ENCODE results near the gene COL11A2.

COL11A2 gene

GRCh38 chr6:33191383-33192104 is 723 bp downstream of the COL11A2 start:
- no peak for DNase-seq

GRCh38 chr6:33190504-33191107 is 1.7 kb downstream of the COL11A2 start:
- DNase-seq: no peak

- DNase-seq: no peak
Observed at GRCh38 chr6:33189625-33190448, 2.4 kb downstream of the COL11A2 start.

- no peak for DNase-seq
Observed at GRCh38 chr6:33189164-33189563, 3.1 kb downstream of the COL11A2 start.

- no peak for DNase-seq
Observed at GRCh38 chr6:33187809-33188208, 4.5 kb downstream of the COL11A2 start.

- DNase-seq: no peak
Observed at GRCh38 chr6:33185654-33186187, 6.5 kb downstream of the COL11A2 start.

- DNase-seq: no peak
Observed at GRCh38 chr6:33185190-33185589, 7.1 kb downstream of the COL11A2 start.

GRCh38 chr6:33183071-33183683 is 9.1 kb downstream of the COL11A2 start:
- no peak for DNase-seq

- no peak for DNase-seq
Observed at GRCh38 chr6:33181141-33181540, 11.1 kb downstream of the COL11A2 start.

- no peak for DNase-seq
Observed at GRCh38 chr6:33178755-33179475, 13.4 kb downstream of the COL11A2 start.

- DNase-seq: no peak
Observed at GRCh38 chr6:33177552-33178446, 14.5 kb downstream of the COL11A2 start.

GRCh38 chr6:33176906-33177305 is 15.4 kb downstream of the COL11A2 start:
- DNase-seq: no peak

- DNase-seq: no peak
Observed at GRCh38 chr6:33175436-33176069, 16.7 kb downstream of the COL11A2 start.

- no peak for DNase-seq
Observed at GRCh38 chr6:33174784-33175183, 17.5 kb downstream of the COL11A2 start.

GRCh38 chr6:33173535-33174180 is 18.6 kb downstream of the COL11A2 start:
- DNase-seq: no peak

GRCh38 chr6:33172688-33173534 is 19.4 kb downstream of the COL11A2 start:
- no peak for DNase-seq

GRCh38 chr6:33171880-33172687 is 20.2 kb downstream of the COL11A2 start:
- DNase-seq: no peak

Data from cortex of kidney (tissue), 1 donor.